ENCODE results near the gene BRMS1.

Gene BRMS1

GRCh38 chr11:66292543-66293332 lies 52.2 kb downstream of the BRMS1 start:
- H3K4me3 ChIP-seq (replicated peaks; ENCODE audit: low read depth, low read length) = no peak overlapping the region
- no peaks in the 10 kb centered on the region for H3K36me3 ChIP-seq (ENCODE audit: control insufficient read depth, insufficient read depth, low read length)
- TF ChIP-seq CTCF (IDR thresholded peaks at IDR 0.05; ENCODE audit: insufficient read depth, low read length, poor library complexity, severe bottlenecking) = no peak
- DNase-seq (ENCODE audit: extremely low read depth, insufficient read length) = no peak
- peaks cover 1% of the 10 kb centered on the region for H3K27me3 ChIP-seq (replicated peaks; ENCODE audit: control insufficient read depth, insufficient read depth, low read length)

DNA sequence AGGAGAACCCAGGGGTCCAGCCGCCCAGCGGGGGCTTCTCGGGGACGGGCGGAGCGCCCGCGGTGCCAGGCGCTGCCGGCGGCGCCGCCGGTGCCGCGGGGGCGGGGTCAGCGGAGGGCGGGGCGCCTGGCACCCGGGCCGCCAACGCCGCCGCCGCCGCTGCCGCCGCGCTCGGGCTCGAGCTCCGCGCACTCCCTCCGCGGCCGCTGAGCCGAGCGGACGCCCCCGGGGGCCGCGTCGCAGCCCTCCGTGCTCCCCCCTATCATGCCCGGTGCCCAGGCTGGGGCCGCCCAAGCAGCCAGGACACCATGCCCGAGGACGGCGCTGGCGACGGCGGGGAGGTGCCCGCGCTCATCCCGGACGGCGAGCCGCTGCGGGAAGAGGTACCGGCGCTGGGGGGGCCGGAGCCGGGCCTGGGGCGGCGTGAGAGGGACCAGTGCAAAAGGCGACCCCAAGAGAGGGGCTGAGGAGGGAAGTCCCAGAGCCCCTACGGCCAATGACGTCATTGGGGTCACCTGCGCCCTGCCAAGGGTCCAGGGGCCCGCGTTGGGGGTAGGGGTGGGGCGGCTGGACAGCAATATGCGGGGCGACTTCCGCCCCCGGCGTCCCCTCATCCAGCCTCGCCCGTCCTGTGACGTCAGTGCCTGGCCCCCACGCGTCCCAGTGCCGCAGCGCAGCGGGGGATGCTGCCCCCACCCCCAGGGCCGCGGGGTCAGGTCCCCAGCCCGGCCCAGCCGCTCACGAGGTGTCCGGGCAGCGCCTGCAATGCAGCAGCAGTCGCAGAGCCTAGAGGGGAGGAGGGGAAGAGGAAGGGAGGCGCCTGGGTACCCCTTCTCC lies 53.0 kb downstream of the BRMS1 start, which contains the start of gene TMEM151A:
Gene TMEM151A (plus strand): TSS at position 189 of the 837 bp plus-strand sequence. CDS start 120 bp downstream, at position 309.
- Histone ChIP-seq H3K36me3 (ENCODE audit: control insufficient read depth, insufficient read depth, low read length) (no peaks in the 10 kb centered on the region; the same call in 1 of the 2 replicates), H3K27me3 (replicated peaks; ENCODE audit: control insufficient read depth, insufficient read depth, low read length) (peaks cover 1% of the 10 kb centered on the region), H3K4me3 (replicated peaks; ENCODE audit: low read depth, low read length) (no peak within 1 kb of the TSS; the same call in 1 of the 2 replicates)
- DNase-seq (ENCODE audit: extremely low read depth, insufficient read length) = no peak
- no peak for TF ChIP-seq CTCF (IDR thresholded peaks at IDR 0.05; ENCODE audit: insufficient read depth, low read length, poor library complexity, severe bottlenecking)

- DNase-seq (ENCODE audit: extremely low read depth, insufficient read length) = no peak
- H3K4me3 ChIP-seq (replicated peaks; ENCODE audit: low read depth, low read length) = no peak overlapping the region
- no peak for TF ChIP-seq CTCF (IDR thresholded peaks at IDR 0.05; ENCODE audit: insufficient read depth, low read length, poor library complexity, severe bottlenecking)
Measured at GRCh38 chr11:66291303-66291705, 53.6 kb downstream of the BRMS1 start.

GRCh38 chr11:66290330-66290621 lies 54.6 kb downstream of the BRMS1 start:
- TF ChIP-seq CTCF (IDR thresholded peaks at IDR 0.05; ENCODE audit: insufficient read depth, low read length, poor library complexity, severe bottlenecking) = no peak

More at GRCh38 chr11:66291303-66291705, 53.6 kb downstream of the BRMS1 start:
- Histone ChIP-seq H3K36me3 (ENCODE audit: control insufficient read depth, insufficient read depth, low read length) (no peaks in the 10 kb centered on the region; the same call in 1 of the 2 replicates), H3K27me3 (replicated peaks; ENCODE audit: control insufficient read depth, insufficient read depth, low read length) (peaks cover 1% of the 10 kb centered on the region)

DNA sequence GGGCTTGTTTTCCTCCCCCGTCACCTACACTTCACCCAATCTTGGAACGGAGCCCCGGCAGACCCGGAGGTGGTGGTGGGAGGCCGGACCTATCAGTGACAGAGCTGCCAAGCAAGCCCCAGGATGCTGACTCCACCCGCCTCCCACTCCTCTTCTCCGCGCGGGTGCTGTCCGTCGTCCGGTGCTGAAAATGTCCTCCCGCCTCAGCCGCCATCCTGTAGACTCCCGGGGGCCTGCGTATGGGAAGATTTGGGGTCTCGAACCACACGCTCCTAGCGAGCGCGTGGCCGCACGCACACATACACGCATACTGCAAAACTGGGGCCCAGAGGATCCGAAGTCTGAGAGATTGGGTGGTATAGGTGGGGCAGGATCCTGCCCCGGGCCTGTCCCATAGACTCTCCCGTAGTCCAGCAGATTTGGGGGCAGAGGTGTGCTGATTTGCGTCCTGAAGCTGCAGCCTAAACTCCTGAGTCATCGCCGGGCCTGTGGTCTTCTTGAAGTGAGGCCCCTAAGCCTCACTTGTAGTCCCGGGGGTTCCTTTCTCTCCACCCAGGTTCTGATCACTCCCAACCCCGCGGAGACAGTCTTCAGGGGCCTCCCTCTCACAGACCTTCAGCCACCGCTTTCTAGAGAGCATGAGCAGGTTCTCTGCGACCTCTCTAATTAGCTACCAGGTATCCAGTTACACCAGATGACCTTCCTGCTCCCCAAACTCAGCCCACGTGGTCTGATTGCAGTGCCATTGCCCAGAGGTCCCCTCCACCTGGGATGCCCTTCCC lies 55.2 kb downstream of the BRMS1 start:
- no peak for DNase-seq (ENCODE audit: extremely low read depth, insufficient read length)
- Histone ChIP-seq H3K36me3 (ENCODE audit: control insufficient read depth, insufficient read depth, low read length) (peaks cover 12% of the 10 kb centered on the region), H3K4me3 (replicated peaks; ENCODE audit: low read depth, low read length) (peak overlapping the region; percentile 71), H3K27me3 (replicated peaks; ENCODE audit: control insufficient read depth, insufficient read depth, low read length) (peaks cover 1% of the 10 kb centered on the region)
- no peak for TF ChIP-seq CTCF (IDR thresholded peaks at IDR 0.05; ENCODE audit: insufficient read depth, low read length, poor library complexity, severe bottlenecking)

More at GRCh38 chr11:66290330-66290621, 54.6 kb downstream of the BRMS1 start:
- no peak for DNase-seq (ENCODE audit: extremely low read depth, insufficient read length)
- no peak overlapping the region; the same call in 1 of the 2 replicates for H3K4me3 ChIP-seq (replicated peaks; ENCODE audit: low read depth, low read length)
- H3K27me3 ChIP-seq (replicated peaks; ENCODE audit: control insufficient read depth, insufficient read depth, low read length) = peaks cover 1% of the 10 kb centered on the region
- peaks cover 6% of the 10 kb centered on the region for H3K36me3 ChIP-seq (ENCODE audit: control insufficient read depth, insufficient read depth, low read length)
